Right lung (tissue), 5 donors: ENCODE measurements around the gene EEF1A2. TPM values are rescaled to one million over a fixed set of nuclear protein-coding genes. Genes with fewer than 3 reads are reported as not detected.
A peak's percentile ranks its signal among the peaks of the same experiment; 100 is the strongest.

Experiments
- DNase-seq, 2 donors: peaks; one replicate each; pipeline ENCODE4 v3.0.0-alpha.2; 2013
- polyA plus RNA-seq, 5 donors: library from polyadenylated mRNA; unstranded; fragments of 120-200 nt; gene quantifications; one replicate each; pipeline versions ENCODE4 v1.2.1 to v1.2.3, GENCODE V29; 2013; ENCODE audit warnings: inconsistent platforms in 1 of 5, low replicate concordance in 1 of 5; ENCODE audit not compliant: insufficient read length in 5 of 5, insufficient read depth in 1 of 5

The EEF1A2 gene
- polyA plus RNA-seq, 5 donors = 0.36 to 38.6 (median 0.61) TPM

DNA sequence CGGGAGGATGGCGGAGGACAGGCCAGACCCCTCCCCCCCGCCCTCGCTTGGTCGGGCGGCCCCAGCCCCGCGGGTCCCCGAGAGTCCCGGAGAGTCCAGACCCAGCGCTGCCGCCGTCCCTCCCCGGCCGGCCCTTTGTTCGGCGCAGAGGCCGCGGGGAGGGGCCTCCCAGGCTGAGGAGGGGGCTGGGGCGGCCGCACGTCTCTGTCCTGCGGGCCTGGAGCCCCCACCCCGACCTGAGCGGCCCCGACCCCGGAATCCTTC is 27.2 kb downstream of the EEF1A2 start:
- DNase-seq = no peak

DNA sequence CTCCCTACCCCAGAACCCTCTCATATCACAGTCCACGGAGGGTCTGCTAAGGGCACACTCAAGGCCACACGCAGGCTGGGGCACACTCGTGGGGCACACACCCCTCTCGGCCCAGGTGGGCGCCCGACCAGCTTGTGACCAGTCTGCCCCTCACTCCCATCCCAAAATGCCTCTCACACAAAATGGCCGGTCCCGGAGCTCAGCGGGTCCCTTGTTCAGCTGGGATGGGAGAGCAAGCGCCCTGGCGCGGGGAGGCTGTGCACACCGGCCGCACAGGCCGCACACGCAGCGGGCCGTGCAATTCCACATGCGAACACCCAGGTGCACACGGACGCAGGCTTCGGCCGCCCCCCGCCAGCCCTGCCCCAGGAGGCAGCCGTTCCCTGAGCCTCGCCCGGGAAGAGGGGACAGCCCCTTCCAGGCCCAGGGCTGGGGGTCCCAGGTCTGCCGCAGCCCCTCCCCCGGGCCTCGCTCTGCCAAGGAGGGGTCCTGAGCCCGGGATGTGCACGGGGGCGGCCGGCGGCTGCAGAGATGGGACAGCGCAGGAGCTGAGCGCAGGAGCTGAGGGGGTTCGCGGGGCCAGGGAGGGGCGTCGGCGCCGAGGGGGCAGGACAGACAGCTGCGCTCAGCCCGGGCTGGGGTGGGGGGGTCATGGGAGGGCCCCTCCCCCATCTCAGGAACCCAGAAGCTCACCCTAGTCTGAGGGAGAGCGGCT is 27.7 kb downstream of the EEF1A2 start:
- no peak for DNase-seq

DNA sequence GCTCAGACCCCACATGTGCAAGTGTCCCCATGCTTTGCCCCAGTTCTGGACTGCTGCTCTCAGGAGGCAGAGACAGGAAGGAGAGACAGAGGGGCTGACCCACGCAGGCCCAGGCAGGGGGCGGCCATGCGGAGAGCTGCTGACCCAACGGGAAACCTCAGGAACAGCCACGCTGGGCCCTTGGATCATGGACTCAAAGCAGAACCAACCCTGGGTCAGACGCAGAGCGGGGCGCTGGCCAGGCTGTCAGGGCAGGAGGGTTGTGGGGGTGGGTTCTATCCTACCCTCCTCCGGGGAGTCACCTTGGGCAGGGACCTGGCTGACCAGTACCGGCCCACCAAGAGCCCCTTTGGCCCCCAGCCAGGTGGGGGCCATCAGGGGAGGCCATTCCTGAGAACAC is 28.5 kb downstream of the EEF1A2 start:
- DNase-seq = no peak

DNA sequence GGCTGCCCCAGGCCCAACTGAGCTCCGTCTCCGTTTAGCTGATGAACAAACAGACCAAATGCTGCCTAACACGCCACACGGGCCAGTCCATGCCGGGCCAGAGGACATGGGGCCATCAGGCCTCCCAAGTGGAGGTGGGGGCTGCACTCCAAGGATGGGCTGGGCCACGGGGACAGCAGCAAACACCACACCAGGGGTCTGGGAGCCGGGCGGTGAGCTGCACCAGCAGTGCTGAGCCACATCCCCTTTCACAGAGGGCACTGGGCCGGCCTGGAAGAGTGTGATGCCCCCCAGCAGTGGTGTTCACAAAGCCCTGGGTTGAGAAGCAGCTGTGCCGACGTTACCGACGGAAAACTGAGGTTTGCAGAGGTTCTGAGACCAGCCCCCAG is 29.2 kb downstream of the EEF1A2 start:
- DNase-seq = no peak

DNA sequence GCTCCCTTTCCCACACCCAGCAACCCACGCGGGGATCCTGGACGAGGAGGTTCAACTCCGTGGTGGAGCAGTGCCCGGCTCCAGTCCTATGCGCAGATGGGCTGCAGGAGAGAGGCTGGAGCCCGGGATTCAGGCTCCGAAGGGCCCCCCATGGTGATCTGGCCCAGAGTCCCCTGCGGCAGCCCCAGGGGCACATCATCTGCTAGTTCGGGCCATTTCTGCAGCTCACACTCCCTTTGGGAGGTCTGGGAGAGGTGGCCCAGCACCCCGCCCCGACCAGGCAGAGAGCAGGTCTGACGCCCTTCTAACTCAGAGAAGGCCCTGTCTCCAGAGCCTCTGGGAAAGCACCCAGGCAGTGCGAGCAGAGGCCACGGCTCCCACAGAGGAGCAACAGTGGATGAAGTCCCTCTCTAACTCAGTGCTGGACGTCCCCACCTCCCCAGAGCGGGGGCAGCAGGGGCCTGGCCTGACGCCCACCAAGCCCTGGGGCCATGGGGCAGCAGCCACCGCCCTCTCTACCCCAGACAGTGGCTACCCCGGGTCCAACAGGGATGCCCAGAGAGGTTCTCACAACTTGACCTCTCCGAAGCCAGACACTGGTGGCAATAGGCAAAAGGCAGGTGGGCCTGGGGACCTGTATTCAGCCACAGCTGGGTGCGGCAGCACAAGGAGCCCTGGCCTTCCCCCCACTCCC is 29.7 kb downstream of the EEF1A2 start:
- no peak for DNase-seq

DNA sequence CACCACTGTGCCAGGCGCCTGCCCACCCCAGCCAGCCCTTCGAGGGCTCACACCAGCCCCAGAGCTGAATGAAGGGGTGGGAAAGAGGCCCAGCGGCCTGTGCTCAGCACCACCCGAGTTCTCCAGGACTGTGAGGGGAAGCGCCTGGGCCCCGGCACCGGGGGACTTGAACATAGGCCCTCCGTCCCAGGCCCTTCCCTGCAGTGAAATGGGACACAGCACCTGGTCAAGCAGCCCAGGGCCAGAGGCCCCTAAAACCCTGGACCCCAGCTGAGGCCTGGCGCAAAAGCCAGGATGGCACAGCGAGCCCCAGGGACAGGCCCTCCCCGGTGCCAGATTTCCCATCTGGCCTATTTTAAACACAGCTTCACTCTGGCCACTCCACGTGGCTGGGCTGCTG is 30.5 kb downstream of the EEF1A2 start:
- no peak for DNase-seq

DNA sequence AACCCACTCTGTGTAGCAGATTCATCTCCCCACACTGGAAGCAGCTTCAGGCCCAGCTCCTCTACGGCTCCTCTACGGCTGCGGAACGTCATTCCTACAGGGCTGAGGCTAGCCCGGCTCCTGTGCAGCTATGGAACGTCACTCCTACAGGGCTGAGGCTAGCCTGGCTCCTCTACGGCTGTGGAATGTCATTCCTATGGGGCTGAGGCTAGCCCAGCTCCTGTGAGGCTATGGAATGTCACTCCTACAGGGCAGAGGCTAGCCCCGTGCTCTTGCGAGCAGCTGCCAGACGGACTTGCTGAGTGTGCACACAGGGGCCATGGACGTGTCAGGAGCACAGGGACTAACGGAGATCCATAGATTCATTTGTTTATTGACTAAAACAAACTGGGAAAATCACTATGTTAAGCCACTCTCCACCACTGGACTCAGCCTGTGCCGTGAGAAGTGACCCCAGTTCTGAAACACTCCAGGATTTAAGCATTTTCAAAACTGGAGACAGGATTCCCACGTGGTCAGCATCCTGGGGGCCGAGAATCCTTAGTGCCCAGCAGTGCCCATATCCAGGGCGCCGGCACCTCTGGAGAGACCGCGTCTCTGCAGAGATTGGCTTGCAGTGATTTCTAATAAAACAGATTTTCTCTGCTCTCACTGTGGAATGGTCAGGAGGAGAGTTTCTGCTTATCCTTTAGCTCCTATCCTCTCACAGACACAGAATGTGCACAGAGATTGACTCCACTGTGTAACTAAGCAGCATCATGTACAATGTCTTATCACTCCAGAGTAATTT is 31.4 kb downstream of the EEF1A2 start:
- DNase-seq = no peak

DNA sequence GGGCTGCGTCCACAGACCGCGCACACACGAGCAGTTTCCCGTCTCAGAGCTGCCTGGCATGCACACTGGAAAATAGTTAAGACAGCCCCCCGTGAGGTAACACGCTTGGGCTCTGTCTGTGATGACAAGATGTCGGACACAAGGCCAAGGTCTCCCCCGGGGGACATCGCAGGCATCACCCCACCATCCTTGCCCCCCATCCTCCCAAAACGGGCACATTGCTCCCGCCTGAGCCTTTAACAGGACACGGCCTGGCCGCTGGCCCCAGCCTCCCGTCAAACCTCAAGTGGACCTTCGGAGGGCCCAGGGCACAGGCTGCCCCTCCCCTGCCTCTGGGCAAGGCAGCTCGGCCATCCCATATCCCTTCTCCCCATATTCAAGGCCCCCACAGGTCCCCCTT is 32.0 kb downstream of the EEF1A2 start:
- DNase-seq = no peak

DNA sequence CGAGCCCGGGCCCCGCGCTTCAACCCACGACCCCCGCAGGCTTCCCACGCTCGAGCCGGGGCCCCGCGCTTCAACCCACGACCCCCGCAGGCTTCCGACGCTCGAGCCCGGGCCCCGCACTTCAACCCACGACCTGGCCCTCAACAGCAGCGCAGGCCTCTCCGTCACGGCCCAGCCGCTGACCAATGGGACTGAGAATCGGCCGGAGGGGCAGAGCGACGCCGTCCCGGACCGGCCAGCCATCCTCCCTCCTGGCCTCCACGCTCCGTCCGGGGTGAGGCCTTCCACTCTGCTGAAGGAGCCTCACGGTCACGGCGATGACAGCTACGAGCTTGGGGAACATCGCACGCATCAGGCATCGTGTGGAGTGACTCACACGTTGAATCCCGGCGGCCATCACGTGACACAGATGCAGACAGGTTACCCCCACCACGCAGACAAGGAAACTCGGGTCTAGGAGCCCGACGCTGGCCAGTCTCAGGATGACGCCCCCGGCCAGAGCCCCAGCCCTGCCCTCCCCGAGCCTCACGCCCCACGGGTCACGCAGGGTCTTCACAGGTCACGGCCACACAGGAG is 32.5 kb downstream of the EEF1A2 start:
- no peak for DNase-seq

DNA sequence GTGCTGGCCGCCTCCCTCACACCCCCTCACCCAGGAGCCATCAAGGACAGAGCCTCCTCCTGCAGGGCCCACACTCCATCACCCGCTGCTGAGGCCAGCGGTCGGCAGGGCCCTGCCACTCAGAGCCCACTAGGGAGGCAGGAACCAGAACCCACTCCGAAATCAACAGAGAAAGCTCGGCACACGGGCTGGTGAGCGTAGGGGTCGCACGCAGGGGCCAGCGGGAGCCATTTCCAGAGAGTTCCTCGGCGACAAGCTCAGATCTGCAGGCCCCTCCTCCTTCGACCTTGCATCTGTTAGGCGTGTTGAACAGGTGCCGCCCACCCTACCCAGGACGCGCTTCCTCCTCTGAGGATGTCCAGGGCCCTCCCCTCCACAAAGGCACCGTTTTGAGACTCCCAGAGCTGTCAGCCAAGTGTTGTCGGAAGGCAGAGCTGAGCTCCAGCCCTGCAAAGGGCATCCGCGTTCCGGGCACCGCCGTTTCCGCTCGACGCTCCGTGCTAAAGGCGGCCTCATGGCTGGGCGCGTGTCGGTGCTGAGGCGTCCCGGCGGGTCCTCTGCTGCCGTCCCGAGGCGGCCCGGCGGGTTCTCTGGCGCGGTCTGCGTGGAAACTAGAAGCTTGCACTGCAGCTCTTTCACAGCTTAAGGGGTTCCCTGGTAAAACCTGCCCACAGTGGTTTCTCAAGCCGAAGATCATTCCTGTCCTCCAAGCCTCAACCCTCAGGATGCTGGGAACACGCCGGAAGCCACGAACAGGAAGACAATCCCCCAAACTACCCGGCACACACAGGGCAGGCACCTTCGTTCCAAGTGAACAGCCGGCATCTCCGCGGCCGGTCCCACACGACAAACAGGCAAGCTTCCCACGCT is 33.3 kb downstream of the EEF1A2 start:
- DNase-seq = no peak

DNA sequence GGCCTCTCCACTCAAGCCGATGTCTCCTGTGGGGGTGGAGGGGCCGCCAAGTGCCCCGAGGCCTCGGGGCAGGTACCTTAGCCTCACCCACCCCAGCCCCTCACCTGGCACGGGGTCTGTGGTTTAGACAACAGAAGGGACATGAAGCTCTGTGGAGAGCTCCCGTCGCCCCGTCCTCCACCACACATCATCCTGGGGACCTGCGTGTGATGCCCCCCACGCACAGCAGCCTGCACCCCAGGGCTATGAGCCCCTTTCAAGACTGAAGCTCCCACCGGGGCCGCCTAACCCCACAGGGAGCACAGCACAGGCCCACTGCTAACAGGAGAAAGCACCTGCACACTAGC is 34.6 kb downstream of the EEF1A2 start:
- DNase-seq = no peak

DNA sequence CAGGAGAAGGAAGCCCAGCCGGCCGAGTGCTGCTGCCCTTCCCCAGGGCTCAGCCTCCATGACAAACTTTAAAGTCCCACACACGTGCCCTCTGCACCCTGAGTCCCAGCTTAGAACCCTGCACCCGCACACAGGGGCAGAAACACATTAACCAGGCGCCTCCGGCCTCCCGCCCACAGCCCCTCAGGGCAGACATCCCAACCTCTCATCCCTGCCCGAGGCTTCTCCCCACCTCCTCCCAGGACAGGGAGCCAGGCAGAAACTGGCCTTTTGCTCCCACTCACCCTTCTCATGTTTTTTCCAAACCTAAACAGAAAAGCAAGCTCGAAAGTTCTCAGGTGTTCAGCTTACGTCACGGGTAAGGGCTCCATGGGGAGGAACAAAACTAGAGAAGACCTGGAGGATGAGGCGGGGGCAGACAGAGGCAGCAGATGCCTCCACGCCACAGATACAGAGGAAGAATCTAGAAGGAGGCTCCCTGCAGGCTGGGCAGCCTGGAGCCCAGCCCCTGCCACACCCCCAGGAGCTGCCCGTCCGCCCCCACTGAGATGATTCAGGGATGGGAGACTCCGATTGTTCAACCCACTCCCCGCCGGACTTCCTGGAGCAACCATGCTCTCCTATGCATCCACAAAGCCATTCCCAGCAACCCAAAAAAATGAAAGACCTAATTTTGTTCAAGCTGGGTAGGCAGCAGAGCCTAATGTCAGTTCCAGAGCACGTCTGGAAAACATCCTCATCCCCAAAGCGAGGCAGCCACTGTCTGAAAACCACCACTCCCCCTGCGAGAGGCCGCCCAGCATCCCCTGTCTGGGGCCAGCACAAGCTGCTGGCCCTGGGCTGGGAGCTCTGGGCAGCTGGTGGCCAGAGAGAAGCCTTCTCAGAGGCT is 35.2 kb downstream of the EEF1A2 start:
- no peak for DNase-seq

DNA sequence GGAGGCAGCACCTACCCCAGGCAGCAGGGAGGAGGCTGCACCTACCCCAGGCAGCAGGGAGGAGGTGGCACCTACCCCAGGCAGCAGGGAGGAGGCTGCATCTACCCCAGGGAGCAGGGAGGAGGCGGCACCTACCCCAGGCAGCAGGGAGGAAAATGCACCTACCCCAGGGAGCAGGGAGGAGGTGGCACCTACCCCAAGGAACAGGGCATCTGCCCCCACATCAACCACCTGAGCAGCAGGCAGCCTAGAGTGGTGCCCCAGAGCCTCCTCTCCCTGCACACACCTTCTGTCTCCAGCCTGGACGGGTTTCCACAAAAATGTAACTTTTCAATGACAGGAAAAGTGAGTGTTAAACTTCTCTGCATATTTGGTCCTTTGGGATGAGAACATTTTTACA is 36.6 kb downstream of the EEF1A2 start:
- DNase-seq = no peak

DNA sequence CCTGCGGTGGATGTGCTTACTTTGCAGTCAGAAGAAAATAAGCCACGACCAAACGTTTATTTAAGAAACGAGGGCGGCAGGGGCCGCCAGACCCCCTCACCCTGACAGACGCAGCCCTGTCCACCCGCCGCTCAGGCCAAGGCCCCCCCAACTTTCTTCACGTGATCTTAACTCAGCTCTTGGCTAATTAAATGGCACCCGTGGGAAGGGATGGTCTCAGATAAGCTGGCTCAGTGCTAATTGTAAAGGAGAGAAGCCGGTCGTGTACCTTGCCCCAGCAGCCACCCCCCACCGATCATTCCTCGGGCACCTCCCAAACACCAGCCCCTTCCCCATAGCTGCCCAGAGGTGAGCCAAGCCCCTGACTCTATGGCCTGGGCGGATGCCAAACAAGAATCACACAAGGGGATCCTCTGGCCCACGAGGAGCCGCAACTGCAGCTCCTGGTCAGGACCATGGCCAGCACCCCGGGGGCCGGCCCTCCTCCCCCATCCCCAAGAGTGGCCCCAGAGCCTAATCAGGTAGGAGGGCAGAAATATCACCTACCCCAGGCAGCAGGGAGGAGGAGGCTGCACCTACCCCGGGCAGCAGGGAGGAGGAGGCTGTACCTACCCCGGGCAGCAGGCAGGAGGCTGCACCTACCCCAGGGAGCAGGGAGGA is 37.6 kb downstream of the EEF1A2 start:
- no peak for DNase-seq

DNA sequence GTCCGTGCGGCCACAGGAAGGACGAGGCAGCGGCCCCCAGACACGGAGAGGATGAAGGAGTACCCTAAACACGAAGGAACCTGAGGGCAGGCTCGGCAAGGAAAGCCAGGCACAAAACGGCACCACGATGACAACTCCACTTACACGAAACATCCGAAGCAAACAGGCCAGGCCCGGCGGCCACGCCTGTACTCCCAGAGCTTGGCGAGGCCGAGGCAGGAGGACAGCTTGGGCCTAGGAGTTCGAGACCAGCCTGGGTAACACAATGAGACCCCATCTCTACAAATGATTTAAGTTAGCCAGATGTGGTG is 39.9 kb downstream of the EEF1A2 start:
- DNase-seq = no peak

DNA sequence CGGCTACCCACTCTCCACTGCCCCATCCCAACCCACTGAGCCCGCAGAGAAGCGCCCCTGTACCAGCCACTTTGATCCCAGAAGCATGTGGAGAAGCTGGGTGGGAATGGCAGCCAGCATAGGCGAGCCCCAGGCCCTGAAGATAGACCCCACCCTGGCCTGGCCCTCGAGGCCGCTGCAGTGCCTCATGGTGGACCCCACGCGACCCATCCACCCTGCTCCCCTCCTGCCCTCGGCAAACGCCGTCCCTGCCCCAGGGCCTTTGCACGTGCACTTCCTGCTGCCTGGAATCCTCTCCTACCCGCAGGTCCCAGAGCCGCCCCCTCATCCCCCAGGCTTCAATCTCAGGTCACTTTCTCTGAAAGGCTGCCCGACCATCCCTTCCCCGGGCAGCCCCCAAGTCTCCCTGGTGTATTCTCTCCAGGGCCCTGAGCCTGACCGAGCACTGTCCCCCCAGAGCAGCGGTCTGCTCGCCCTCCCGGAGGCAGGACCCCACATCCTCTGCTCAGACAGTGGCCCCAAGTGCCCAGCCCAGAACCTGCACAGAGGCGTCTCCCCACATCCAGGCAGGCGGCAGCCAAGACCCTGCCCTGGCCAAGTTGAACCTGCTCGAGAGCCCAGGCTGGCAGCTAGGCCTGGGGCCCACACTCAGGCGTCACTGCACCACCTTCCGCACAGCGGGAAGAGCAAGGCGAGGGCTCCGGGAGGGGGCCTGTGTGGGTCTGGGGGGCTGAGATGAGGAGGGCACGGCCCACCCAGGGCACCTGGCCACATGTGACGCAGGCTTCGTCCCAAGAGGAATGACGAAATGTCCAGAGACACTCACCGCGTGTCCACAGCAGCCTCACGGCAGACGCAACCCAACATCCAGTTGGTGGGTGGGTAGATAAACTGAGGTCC is 40.5 kb downstream of the EEF1A2 start:
- DNase-seq = no peak

DNA sequence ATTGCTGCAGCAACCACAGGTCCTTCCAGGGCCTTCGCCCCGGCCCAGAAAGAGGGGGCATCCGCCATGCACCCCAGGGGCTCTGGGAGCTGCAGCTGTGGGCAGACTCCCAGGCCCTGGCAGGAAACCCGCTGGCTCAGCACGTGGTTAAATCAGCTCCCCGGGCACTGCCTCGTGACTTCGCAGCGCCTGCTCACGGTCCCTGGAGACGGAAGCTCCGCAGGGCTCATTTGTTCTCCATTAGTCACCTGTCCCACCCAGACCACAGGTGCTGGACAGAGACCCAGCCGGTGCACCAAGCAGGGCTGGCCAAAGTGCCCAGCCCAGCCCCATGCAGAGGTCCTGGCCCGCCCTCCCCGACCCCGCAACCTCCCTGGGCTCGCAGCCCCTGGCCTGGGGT is 41.1 kb downstream of the EEF1A2 start:
- no peak for DNase-seq

DNA sequence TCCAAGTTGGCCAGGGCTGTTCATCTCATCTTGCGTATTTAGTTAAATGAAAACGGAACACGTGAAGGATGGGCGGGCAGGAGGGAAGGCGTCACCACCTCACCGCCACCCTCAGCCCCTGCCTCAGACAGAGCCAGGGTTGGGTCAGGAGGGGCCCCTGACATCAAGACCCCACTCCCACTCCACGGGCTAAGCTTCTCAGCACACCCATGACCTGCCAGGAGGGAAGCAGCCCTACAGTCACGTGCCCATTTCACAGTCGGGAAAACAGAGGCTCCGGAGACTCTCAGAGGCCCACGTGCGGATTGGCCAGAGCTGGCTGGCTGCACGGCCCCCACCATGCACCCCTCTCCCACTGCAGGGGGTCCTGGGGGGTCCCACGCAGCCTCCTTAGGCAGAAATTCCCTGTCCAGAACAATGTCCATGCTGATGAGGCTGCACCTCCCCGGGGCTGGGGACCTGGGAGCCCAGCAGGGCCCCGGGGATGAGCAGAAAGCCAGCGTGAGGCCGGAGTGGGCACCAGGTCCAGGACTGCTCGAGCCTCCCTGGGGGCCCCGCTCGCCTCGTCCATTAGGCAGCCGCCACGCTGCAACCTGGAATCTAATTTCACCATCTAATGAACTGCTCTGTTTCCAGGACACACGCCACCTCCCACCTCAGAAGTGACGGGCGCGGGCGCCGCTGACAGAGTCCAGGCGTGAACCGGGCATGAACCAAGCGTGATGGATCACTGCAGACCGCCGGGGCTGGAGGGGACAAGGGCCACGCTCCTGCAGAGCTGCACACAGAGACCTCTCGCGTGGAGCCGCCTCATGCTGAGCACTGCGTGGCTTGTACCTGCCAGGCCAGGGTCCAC is 42.2 kb downstream of the EEF1A2 start:
- peak in 1 of 2 donors; percentile 53 for DNase-seq

DNA sequence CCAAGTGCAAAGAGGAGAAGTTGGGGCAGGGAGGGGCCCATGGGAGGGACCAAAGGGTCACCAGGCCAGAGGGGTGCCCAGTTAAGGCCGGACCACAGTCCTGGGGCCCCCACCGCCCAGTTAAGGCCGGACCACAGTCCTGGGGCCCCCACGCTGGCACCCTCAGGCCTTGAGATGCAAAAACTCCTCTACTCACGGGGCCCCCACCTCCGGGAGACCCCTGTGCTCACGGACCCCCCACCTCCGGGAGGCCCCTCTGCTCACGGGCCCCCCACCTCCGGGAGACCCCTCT is 43.4 kb downstream of the EEF1A2 start:
- no peak for DNase-seq
